Testis (tissue), 2 donors: ENCODE data around the gene TMEM169.

ENCODE experiments used
- POLR2A ChIP-seq: fragments of 450-650 bp; IDR thresholded peaks from one replicate; pipeline ENCODE4 v1.6.1; 2017; ENCODE audit warnings: antibody characterized with exemption, mild to moderate bottlenecking, moderate library complexity
- TF ChIP-seq, protein P1 (sequence below), 3 experiments: fragments of 450-650 bp in 2 of 3; fragments of 200-600 bp in 1 of 3; sonication (generic) in 1 of 3; IDR thresholded peaks; one replicate each; pipeline ENCODE4 v1.5.1; 2016 to 2019; ENCODE audit warnings: antibody characterized with exemption in 3 of 3, mild to moderate bottlenecking in 2 of 3, moderate library complexity in 1 of 3

DNA sequence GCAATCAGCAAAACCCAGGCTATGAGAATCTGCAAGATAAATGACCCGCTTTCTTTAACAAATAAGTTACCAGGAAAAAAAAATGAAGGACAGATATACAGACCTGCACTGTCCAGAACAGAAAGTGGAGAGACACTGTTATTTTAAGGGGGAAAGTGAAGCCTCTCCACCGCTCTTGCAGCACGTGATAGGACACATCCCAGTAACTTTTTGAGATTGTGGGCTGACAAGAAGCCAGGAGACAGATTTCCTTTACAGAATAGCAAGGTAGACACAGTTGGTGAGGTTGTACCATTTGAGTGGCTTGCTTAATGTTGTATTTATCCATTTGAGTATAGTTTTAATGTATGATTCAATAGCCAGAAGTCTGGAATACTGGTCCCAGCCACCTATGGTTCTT is 13.0 kb downstream of the TMEM169 start:
- TF ChIP-seq, protein P1, sequence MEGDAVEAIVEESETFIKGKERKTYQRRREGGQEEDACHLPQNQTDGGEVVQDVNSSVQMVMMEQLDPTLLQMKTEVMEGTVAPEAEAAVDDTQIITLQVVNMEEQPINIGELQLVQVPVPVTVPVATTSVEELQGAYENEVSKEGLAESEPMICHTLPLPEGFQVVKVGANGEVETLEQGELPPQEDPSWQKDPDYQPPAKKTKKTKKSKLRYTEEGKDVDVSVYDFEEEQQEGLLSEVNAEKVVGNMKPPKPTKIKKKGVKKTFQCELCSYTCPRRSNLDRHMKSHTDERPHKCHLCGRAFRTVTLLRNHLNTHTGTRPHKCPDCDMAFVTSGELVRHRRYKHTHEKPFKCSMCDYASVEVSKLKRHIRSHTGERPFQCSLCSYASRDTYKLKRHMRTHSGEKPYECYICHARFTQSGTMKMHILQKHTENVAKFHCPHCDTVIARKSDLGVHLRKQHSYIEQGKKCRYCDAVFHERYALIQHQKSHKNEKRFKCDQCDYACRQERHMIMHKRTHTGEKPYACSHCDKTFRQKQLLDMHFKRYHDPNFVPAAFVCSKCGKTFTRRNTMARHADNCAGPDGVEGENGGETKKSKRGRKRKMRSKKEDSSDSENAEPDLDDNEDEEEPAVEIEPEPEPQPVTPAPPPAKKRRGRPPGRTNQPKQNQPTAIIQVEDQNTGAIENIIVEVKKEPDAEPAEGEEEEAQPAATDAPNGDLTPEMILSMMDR (IDR thresholded peaks at IDR 0.05) = no peak
- TF ChIP-seq POLR2A = no peak
